ENCODE results near the gene TRPT1. TPM values are rescaled to one million over a fixed set of nuclear protein-coding genes. Genes with fewer than 3 reads are reported as not detected.

The TRPT1 gene
- total and polyA plus RNA-seq, 7 donors: 49.6 to 131 (median 96.1) TPM

- 12 to 38% (median 15%) methylated on average over 7 of the region's 7 CpGs for WGBS, 3 donors
- peaks cover 11% of the 10 kb centered on the region for H3K4me1 ChIP-seq
- ATAC-seq: peak; percentile 78 to 84 (median 80)
Measured at GRCh38 chr11:64204464-64204989, 21.5 kb downstream of the TRPT1 start.

GRCh38 chr11:64204080-64204440, 21.9 kb downstream of the TRPT1 start:
- 68 to 82% (median 73%) methylated on average over 15 to 16 of the region's 16 CpGs for WGBS, 3 donors
- peaks cover 11% of the 10 kb centered on the region for H3K4me1 ChIP-seq
- H3K27ac ChIP-seq: no peak overlapping the region
- no peak overlapping the region for H3K4me3 ChIP-seq
- DNase-seq (no peak), ATAC-seq (no peak)
- TF ChIP-seq CTCF (IDR thresholded peaks at IDR 0.05): no peak
- no peaks in the 10 kb centered on the region for H3K27me3 ChIP-seq (ENCODE audit: insufficient read depth in 3 of 3, low read length in 2 of 3)
- no peaks in the 10 kb centered on the region for H3K9me3 ChIP-seq
- H3K36me3 ChIP-seq (ENCODE audit: insufficient read depth in 1 of 2, low read depth in 1 of 2): peaks cover 7 to 66% of the 10 kb centered on the region in 2 donors
- intact Hi-C loops (cut with DNase I): loop anchor here in 1 of 2 donors (2.0 to 5.0 kb wide), 2 partner anchors 63 to 95 kb away; no protein-coding TSS in a partner anchor

More at GRCh38 chr11:64204464-64204989, 21.5 kb downstream of the TRPT1 start:
- peak; percentile 86 to 92 for DNase-seq
- H3K9me3 ChIP-seq: no peaks in the 10 kb centered on the region
- H3K36me3 ChIP-seq (ENCODE audit: insufficient read depth in 1 of 2, low read depth in 1 of 2): peaks cover 7 to 62% of the 10 kb centered on the region in 2 donors
- no peaks in the 10 kb centered on the region for H3K27me3 ChIP-seq (ENCODE audit: insufficient read depth in 3 of 3, low read length in 2 of 3)
- peak; percentile 65 for TF ChIP-seq CTCF (IDR thresholded peaks at IDR 0.05)
- peak overlapping the region; percentile 34 for H3K27ac ChIP-seq
- H3K4me3 ChIP-seq: no peak overlapping the region
- intact Hi-C loops (cut with DNase I): loop anchor here in 1 of 2 donors (2.0 to 5.0 kb wide), 2 partner anchors 63 to 94 kb away; no protein-coding TSS in a partner anchor

GRCh38 chr11:64203421-64204079, 22.4 kb downstream of the TRPT1 start:
- intact Hi-C loops (cut with DNase I): loop anchor here in 1 of 2 donors (2.0 to 5.0 kb wide), 2 partner anchors 64 to 95 kb away; no protein-coding TSS in a partner anchor
- TF ChIP-seq CTCF (IDR thresholded peaks at IDR 0.05): no peak
- Histone ChIP-seq H3K9me3 (no peaks in the 10 kb centered on the region), H3K27me3 (ENCODE audit: insufficient read depth in 3 of 3, low read length in 2 of 3) (no peaks in the 10 kb centered on the region), H3K27ac (no peak overlapping the region), H3K36me3 (ENCODE audit: insufficient read depth in 1 of 2, low read depth in 1 of 2) (peaks cover 7 to 71% of the 10 kb centered on the region in 2 donors), H3K4me3 (no peak overlapping the region), H3K4me1 (peaks cover 11% of the 10 kb centered on the region)
- ATAC-seq (no peak), DNase-seq (no peak)
- WGBS, 3 donors: 89 to 91% (median 90%) methylated on average over 27 of the region's 27 CpGs

- no peaks in the 10 kb centered on the region for H3K27me3 ChIP-seq (ENCODE audit: insufficient read depth in 3 of 3, low read length in 2 of 3)
- H3K9me3 ChIP-seq: no peaks in the 10 kb centered on the region
- WGBS, 3 donors: 92 to 97% (median 95%) methylated on average over 9 of the region's 9 CpGs
- no peak for DNase-seq
- H3K4me1 ChIP-seq: peaks cover 11% of the 10 kb centered on the region
- no peak for ATAC-seq
- H3K4me3 ChIP-seq: no peak overlapping the region
- H3K36me3 ChIP-seq (ENCODE audit: insufficient read depth in 1 of 2, low read depth in 1 of 2): peaks cover 7 to 77% of the 10 kb centered on the region in 2 donors
- TF ChIP-seq CTCF (IDR thresholded peaks at IDR 0.05): no peak
- no peak overlapping the region for H3K27ac ChIP-seq
- intact Hi-C loops (cut with DNase I): loop anchor here in 1 of 2 donors (5.0 kb wide), 1 partner anchor 64 kb away; no protein-coding TSS in a partner anchor
Measured at GRCh38 chr11:64202992-64203391, 23.0 kb downstream of the TRPT1 start.
